A549 (cell line): ENCODE results near the gene CDX2. TPM values are rescaled to one million over a fixed set of nuclear protein-coding genes. Genes with fewer than 3 reads are reported as not detected.

Experiments used
- ATAC-seq, 2 experiments: fragments of 200-7000 bp in 1 of 2; fragments of >200 bp in 1 of 2; cut with Nextera tagmentation in 1 of 2; cut with Tn5 transposase in 1 of 2; 3 replicates each; pipeline versions ENCODE4 v1.8.0 to v1.9.1; 2018 to 2020; ENCODE audit warnings: mild to moderate bottlenecking in 1 of 2, moderate library complexity in 1 of 2
- CTCF ChIA-PET: fragments of 300-600 bp; sonication (Branson Sonifier 250); formaldehyde crosslinking; extraction: SDS; loops from one replicate; lab custom pipeline; 2021; ENCODE audit warnings: antibody characterized with exemption, inconsistent platforms; lab: Yijun Ruan, JAX
- POLR2A ChIA-PET: fragments of 350-600 bp; formaldehyde crosslinking; extraction: SDS; loops from one replicate; lab custom pipeline; 2021; ENCODE audit warnings: antibody characterized with exemption, inconsistent platforms; lab: Yijun Ruan, JAX
- DNase-seq, 2 experiments: peaks; one replicate each; pipeline versions ENCODE4 v3.0.0 to v3.0.0-alpha.2; 2011 to 2016; ENCODE audit warnings: low read depth in 1 of 2, low spot score in 1 of 2
- FAIRE-seq: peaks from 2 replicates; lab custom pipeline; 2011; peaks lifted over from hg19 to GRCh38; lab: Jason Lieb, UNC
- H3K27ac ChIP-seq, 2 experiments: fragments of >200 bp; sonication (Bioruptor Twin); formaldehyde crosslinking; 3 replicates each; pipeline ENCODE4 v1.5.1; 2016 to 2017
- H3K4me1 ChIP-seq: fragments of >200 bp; sonication (Bioruptor Twin); formaldehyde crosslinking; 3 replicates; pipeline ENCODE4 v1.6.1; 2016
- H3K4me2 ChIP-seq: fragments of >200 bp; sonication (Bioruptor Twin); formaldehyde crosslinking; 3 replicates; pipeline ENCODE4 v1.6.1; 2016
- H3K4me3 ChIP-seq: fragments of >200 bp; sonication (Bioruptor Twin); formaldehyde crosslinking; 3 replicates; pipeline ENCODE4 v1.5.1; 2016
- H3K9me3 ChIP-seq: fragments of >200 bp; sonication (Bioruptor Twin); formaldehyde crosslinking; 3 replicates; pipeline ENCODE4 v1.6.1; 2016
- BHLHE40 ChIP-seq: IDR thresholded peaks from 2 replicates; pipeline ENCODE4 v1.6.1; 2012; ENCODE audit warnings: low read depth, low read length, inconsistent platforms
- CHD2 ChIP-seq: fragments of 150-350 bp; IDR thresholded peaks from 2 replicates; pipeline ENCODE4 v1.6.1; 2014; ENCODE audit warnings: low read length; ENCODE audit not compliant: partially characterized antibody
- EHF ChIP-seq: fragments of 250-450 bp; sonication (Bioruptor Pico); IDR thresholded peaks from 2 replicates; pipeline ENCODE4 v1.5.0; 2020; ENCODE audit warnings: mild to moderate bottlenecking
- ESRRA ChIP-seq: fragments of 150-350 bp; IDR thresholded peaks from 2 replicates; pipeline ENCODE4 v1.6.1; 2014; ENCODE audit warnings: mild to moderate bottlenecking, low read length, borderline replicate concordance
- GATA3 ChIP-seq: IDR thresholded peaks from 2 replicates; pipeline ENCODE4 v1.6.1; 2012; ENCODE audit warnings: borderline replicate concordance
- HDAC2 ChIP-seq: fragments of 200-600 bp; sonication (generic); IDR thresholded peaks from 2 replicates; pipeline ENCODE4 v1.6.1; 2016
- HOXB13 ChIP-seq: fragments of 250-450 bp; sonication (Bioruptor Pico); IDR thresholded peaks from 2 replicates; pipeline ENCODE4 v1.5.0; 2020; ENCODE audit warnings: low read depth, mild to moderate bottlenecking, moderate library complexity
- JUN ChIP-seq, 2 experiments: fragments of >200 bp; sonication (Bioruptor Twin); formaldehyde crosslinking; IDR thresholded peaks; 2 replicates in 1 of 2; 3 replicates in 1 of 2; pipeline ENCODE4 v1.6.1; 2016 to 2017
- JUNB ChIP-seq: fragments of >200 bp; sonication (Bioruptor Twin); formaldehyde crosslinking; IDR thresholded peaks from 2 replicates; pipeline ENCODE4 v1.6.1; 2016
- MAFK ChIP-seq: fragments of 450-650 bp; IDR thresholded peaks from 2 replicates; pipeline ENCODE4 v1.6.1; 2014; ENCODE audit not compliant: partially characterized antibody
- MYC ChIP-seq: IDR thresholded peaks from 2 replicates; pipeline ENCODE4 v1.6.1; 2012; ENCODE audit warnings: mild to moderate bottlenecking, inconsistent platforms, low read length, improper control_type of control experiment, borderline replicate concordance
- PHF8 ChIP-seq: fragments of 200-600 bp; sonication (generic); IDR thresholded peaks from 2 replicates; pipeline ENCODE4 v1.6.1; 2016; ENCODE audit warnings: low read depth, mild to moderate bottlenecking, antibody characterized with exemption, moderate library complexity, borderline replicate concordance
- POLR2AphosphoS2 ChIP-seq: conservative IDR thresholded peaks from 2 replicates; pipeline ENCODE4 v1.6.1; 2012; ENCODE audit warnings: low read length, improper control_type of control experiment, inconsistent platforms
- RAD21 ChIP-seq, 2 experiments: fragments of >200 bp in 1 of 2; sonication (Bioruptor Twin) in 1 of 2; formaldehyde crosslinking in 1 of 2; IDR thresholded peaks in 1 of 2; conservative IDR thresholded peaks in 1 of 2; 2 replicates in 1 of 2; 3 replicates in 1 of 2; pipeline ENCODE4 v1.6.1; 2012 to 2018; ENCODE audit warnings: inconsistent platforms in 1 of 2
- RCOR1 ChIP-seq: fragments of 150-350 bp; IDR thresholded peaks from 2 replicates; pipeline ENCODE4 v1.6.1; 2014; ENCODE audit warnings: antibody characterized with exemption, low read length, low read depth
- TFCP2L1 ChIP-seq: fragments of 250-450 bp; sonication (Bioruptor Pico); IDR thresholded peaks from 2 replicates; pipeline ENCODE4 v1.5.0; 2021; ENCODE audit warnings: mild to moderate bottlenecking
- ZNF302 ChIP-seq: fragments of 250-450 bp; sonication (Bioruptor Pico); IDR thresholded peaks from 2 replicates; pipeline ENCODE4 v1.9.0; 2021; ENCODE audit warnings: inconsistent platforms, mild to moderate bottlenecking, moderate library complexity
- WGBS: methylation state at CpG from one replicate; pipeline ENCODE4 v1.1.6; 2017; ENCODE audit errors: missing lambda C conversion rate; 5-methylcytosine and 5-hydroxymethylcytosine counted together
- polyA plus RNA-seq, 4 experiments: library from polyadenylated mRNA; depleted of rRNA in 3 of 4; stranded (reverse); fragments of >200 nt; fragmentation: RNase III in 1 of 4; extraction: RNeasy Plus Mini Kit Qiagen cat#74134 plus additional on column Dnase treatment in 1 of 4; gene quantifications; 2 replicates in 3 of 4; 3 replicates in 1 of 4; pipeline ENCODE4 v1.2.3, GENCODE V29; 2011 to 2017
- TF ChIP-seq, protein P1 (sequence below): fragments of >200 bp; sonication (Bioruptor Twin); formaldehyde crosslinking; IDR thresholded peaks from 3 replicates; pipeline ENCODE4 v1.6.1; 2016
- TF ChIP-seq, protein P2 (sequence below): IDR thresholded peaks from 2 replicates; pipeline ENCODE4 v1.6.1; 2012
- TF ChIP-seq, protein P3 (sequence below): fragments of >200 bp; sonication (Bioruptor Twin); formaldehyde crosslinking; IDR thresholded peaks from 3 replicates; pipeline ENCODE4 v1.5.1; 2016
- TF ChIP-seq, protein P4 (sequence below): IDR thresholded peaks from 2 replicates; pipeline ENCODE4 v1.6.1; 2012
- TF ChIP-seq, protein P5 (sequence below): fragments of 200-600 bp; sonication (generic); IDR thresholded peaks from 2 replicates; pipeline ENCODE4 v1.6.1; 2016; ENCODE audit warnings: antibody characterized with exemption, mild to moderate bottlenecking, moderate library complexity

CDX2 gene
- polyA plus RNA-seq, 2 of the 4 experiments (the other 2 are of a cell fraction): 0.14 to 0.19 TPM

DNA sequence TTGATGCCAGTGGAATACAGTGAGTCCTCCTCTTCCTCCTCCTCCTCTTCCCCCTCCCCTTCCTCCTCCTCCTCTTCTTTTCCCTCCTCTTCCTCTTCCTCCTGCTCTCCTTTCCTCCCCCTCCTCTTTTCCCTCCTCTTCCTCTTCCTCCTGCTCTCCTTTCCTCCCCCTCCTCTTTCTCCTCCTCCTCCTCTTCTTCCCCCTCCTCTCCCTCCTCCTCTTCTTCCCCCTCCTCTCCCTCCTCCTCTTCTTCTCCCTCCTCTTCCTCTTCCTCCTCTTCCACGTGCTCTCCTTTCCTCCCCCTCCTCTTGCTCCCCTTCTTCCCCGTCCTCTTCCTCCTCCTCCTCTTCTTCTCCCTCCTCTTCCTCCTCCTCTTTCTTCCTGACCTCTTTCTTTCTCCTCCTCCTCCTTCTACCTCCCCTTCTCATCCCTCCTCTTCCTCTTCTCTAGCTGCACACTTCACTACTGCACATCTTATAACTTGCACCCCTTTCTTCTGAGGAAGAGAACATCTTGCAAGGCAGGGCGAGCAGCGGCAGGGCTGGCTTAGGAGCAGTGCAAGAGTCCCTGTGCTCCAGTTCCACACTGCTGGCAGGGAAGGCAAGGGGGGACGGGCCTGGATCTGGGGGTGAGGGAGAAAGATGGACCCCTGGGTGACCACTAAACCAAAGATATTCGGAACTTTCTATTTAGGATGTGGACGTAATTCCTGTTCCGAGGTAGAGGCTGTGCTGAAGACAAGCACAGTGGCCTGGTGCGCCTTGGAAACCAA, 43.7 kb downstream of the CDX2 start (continued):
- TF ChIP-seq, protein P1, sequence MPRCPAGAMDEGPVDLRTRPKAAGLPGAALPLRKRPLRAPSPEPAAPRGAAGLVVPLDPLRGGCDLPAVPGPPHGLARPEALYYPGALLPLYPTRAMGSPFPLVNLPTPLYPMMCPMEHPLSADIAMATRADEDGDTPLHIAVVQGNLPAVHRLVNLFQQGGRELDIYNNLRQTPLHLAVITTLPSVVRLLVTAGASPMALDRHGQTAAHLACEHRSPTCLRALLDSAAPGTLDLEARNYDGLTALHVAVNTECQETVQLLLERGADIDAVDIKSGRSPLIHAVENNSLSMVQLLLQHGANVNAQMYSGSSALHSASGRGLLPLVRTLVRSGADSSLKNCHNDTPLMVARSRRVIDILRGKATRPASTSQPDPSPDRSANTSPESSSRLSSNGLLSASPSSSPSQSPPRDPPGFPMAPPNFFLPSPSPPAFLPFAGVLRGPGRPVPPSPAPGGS: no peak
- TF ChIP-seq POLR2AphosphoS2 (no peak), JUNB (no peak), MYC (no peak)

DNA sequence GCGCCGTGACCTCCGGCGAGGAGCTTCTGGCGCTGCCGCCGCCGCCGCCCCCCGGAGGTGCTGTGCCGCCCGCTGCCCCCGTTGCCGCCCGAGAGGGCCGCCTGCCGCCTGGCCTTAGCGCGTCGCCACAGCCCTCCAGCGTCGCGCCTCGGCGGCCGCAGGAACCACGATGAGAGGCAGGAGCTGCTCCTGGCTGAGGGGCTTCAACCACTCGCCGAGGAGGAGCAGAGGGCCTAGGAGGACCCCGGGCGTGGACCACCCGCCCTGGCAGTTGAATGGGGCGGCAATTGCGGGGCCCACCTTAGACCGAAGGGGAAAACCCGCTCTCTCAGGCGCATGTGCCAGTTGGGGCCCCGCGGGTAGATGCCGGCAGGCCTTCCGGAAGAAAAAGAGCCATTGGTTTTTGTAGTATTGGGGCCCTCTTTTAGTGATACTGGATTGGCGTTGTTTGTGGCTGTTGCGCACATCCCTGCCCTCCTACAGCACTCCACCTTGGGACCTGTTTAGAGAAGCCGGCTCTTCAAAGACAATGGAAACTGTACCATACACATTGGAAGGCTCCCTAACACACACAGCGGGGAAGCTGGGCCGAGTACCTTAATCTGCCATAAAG, 44.5 kb downstream of the CDX2 start:
- Histone ChIP-seq H3K4me2 (no peak overlapping the region), H3K27ac (no peak overlapping the region), H3K4me1 (no peaks in the 10 kb centered on the region), H3K4me3 (no peak overlapping the region), H3K9me3 (no peaks in the 10 kb centered on the region)
- FAIRE-seq (no peak), DNase-seq (no peak), ATAC-seq (no peak)
- WGBS: 75% methylated on average over 14 of the region's 46 CpGs
- ChIA-PET POLR2A (no interaction called here), CTCF (no interaction called here)
- TF ChIP-seq CHD2 (no peak), JUN (IDR thresholded peaks at IDR 0.05) (no peak), EHF (no peak), HOXB13 (CRISPR knock-in tag) (no peak), PHF8 (no peak), MAFK (no peak), RCOR1 (no peak)
- TF ChIP-seq, protein P2, sequence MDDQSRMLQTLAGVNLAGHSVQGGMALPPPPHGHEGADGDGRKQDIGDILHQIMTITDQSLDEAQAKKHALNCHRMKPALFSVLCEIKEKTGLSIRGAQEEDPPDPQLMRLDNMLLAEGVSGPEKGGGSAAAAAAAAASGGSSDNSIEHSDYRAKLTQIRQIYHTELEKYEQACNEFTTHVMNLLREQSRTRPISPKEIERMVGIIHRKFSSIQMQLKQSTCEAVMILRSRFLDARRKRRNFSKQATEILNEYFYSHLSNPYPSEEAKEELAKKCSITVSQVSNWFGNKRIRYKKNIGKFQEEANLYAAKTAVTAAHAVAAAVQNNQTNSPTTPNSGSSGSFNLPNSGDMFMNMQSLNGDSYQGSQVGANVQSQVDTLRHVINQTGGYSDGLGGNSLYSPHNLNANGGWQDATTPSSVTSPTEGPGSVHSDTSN: no peak
- TF ChIP-seq, protein P3, sequence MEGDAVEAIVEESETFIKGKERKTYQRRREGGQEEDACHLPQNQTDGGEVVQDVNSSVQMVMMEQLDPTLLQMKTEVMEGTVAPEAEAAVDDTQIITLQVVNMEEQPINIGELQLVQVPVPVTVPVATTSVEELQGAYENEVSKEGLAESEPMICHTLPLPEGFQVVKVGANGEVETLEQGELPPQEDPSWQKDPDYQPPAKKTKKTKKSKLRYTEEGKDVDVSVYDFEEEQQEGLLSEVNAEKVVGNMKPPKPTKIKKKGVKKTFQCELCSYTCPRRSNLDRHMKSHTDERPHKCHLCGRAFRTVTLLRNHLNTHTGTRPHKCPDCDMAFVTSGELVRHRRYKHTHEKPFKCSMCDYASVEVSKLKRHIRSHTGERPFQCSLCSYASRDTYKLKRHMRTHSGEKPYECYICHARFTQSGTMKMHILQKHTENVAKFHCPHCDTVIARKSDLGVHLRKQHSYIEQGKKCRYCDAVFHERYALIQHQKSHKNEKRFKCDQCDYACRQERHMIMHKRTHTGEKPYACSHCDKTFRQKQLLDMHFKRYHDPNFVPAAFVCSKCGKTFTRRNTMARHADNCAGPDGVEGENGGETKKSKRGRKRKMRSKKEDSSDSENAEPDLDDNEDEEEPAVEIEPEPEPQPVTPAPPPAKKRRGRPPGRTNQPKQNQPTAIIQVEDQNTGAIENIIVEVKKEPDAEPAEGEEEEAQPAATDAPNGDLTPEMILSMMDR: no peak

DNA sequence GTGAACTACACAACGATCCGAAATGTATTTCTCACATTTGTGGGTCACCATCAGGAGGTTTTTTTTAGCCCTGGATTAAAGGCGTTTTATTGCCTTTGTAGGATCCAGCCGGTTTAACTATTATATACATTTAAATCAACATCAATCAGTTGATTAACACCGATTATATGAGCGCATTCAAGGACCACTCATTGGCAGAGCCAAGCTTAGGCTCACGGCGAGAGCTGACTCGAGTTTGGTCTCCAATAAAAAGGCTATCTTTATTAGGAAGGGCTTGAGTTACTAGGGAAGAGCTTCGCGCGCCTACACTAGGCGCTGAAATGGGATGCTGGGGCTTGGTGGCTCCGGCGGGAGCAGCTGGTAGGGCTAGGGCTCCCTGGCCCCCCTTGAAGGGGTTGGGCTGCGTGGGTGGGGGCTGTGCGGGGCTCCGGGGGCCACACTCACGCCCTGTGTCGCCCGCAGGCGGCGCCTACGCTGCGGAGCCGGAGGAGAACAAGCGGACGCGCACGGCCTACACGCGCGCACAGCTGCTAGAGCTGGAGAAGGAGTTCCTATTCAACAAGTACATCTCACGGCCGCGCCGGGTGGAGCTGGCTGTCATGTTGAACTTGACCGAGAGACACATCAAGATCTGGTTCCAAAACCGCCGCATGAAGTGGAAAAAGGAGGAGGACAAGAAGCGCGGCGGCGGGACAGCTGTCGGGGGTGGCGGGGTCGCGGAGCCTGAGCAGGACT, 45.2 kb downstream of the CDX2 start:
- CTCF ChIA-PET: no interaction called here

More for the DNA sequence above, 45.2 kb downstream of the CDX2 start:
- POLR2A ChIA-PET: no interaction called here
- no peak for DNase-seq
- H3K4me3 ChIP-seq: no peak overlapping the region
- no peak overlapping the region for H3K4me2 ChIP-seq
- TF ChIP-seq BHLHE40 (no peak), GATA3 (no peak), ZNF302 (no peak), RAD21 (conservative IDR thresholded peaks at IDR 0.05 in 1 of 2, IDR thresholded peaks at IDR 0.05 in 1 of 2) (no peak), HDAC2 (no peak), ESRRA (no peak), PHF8 (no peak), TFCP2L1 (no peak)
- TF ChIP-seq, protein P4, sequence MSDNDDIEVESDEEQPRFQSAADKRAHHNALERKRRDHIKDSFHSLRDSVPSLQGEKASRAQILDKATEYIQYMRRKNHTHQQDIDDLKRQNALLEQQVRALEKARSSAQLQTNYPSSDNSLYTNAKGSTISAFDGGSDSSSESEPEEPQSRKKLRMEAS: no peak
- TF ChIP-seq, protein P5, sequence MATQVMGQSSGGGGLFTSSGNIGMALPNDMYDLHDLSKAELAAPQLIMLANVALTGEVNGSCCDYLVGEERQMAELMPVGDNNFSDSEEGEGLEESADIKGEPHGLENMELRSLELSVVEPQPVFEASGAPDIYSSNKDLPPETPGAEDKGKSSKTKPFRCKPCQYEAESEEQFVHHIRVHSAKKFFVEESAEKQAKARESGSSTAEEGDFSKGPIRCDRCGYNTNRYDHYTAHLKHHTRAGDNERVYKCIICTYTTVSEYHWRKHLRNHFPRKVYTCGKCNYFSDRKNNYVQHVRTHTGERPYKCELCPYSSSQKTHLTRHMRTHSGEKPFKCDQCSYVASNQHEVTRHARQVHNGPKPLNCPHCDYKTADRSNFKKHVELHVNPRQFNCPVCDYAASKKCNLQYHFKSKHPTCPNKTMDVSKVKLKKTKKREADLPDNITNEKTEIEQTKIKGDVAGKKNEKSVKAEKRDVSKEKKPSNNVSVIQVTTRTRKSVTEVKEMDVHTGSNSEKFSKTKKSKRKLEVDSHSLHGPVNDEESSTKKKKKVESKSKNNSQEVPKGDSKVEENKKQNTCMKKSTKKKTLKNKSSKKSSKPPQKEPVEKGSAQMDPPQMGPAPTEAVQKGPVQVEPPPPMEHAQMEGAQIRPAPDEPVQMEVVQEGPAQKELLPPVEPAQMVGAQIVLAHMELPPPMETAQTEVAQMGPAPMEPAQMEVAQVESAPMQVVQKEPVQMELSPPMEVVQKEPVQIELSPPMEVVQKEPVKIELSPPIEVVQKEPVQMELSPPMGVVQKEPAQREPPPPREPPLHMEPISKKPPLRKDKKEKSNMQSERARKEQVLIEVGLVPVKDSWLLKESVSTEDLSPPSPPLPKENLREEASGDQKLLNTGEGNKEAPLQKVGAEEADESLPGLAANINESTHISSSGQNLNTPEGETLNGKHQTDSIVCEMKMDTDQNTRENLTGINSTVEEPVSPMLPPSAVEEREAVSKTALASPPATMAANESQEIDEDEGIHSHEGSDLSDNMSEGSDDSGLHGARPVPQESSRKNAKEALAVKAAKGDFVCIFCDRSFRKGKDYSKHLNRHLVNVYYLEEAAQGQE: no peak
- TF ChIP-seq, protein P3: no peak
- no peak overlapping the region for H3K27ac ChIP-seq
- no peaks in the 10 kb centered on the region for H3K9me3 ChIP-seq
- WGBS: 82% methylated on average over 42 of the region's 48 CpGs
- no peaks in the 10 kb centered on the region for H3K4me1 ChIP-seq
- no peak for FAIRE-seq
- no peak for ATAC-seq
